Esophagus (tissue), 2 donors: ENCODE results near the gene GUCY2D. TPM values are rescaled to one million over a fixed set of nuclear protein-coding genes. Genes with fewer than 3 reads are reported as not detected.

Experiments
- polyA plus RNA-seq, 2 donors: library from polyadenylated mRNA; stranded (reverse); fragments of 200-250 nt; gene quantifications; one replicate each; pipeline ENCODE4 v1.2.3, GENCODE V29; 2013
- donor health status: healthy with polysubstance abuse.
- donor health status: Bipolar disorder and iron deficiency.

Gene GUCY2D
- polyA plus RNA-seq, 2 donors = 0.19 to 0.59 TPM

Other genes with a start within 250 kb of the GUCY2D start
- 1 to 10 TPM; 5.2 to 9.0 TPM for gene KDM6B, start 168.4 kb upstream of the GUCY2D start, polyA plus RNA-seq
- gene TMEM88, start 147.5 kb upstream of the GUCY2D start, polyA plus RNA-seq = 1 to 10 TPM; 8.7 to 9.7 TPM
- 100 to 1,000 TPM; 108 to 122 TPM for gene NAA38, start 145.1 kb upstream of the GUCY2D start, polyA plus RNA-seq
- 1 to 10 TPM; 4.7 to 6.3 TPM for gene CYB5D1, start 144.6 kb upstream of the GUCY2D start, polyA plus RNA-seq
- gene CHD3, start 113.8 kb upstream of the GUCY2D start, polyA plus RNA-seq = 10 to 100 TPM; 37.2 to 78.7 TPM
- gene RNF227, start 86.3 kb upstream of the GUCY2D start, polyA plus RNA-seq = 1 to 10 TPM; 3.5 to 4.3 TPM
- gene KCNAB3, start 72.8 kb upstream of the GUCY2D start, polyA plus RNA-seq = 1 to 10 TPM; 1.3 to 2.3 TPM
- 100 to 1,000 TPM in 1 of 2 donors, 10 to 100 TPM in 1; 95.9 to 125 TPM for gene TRAPPC1, start 70.7 kb upstream of the GUCY2D start, polyA plus RNA-seq
- 10 to 100 TPM; 18.0 to 29.5 TPM for gene CNTROB, start 70.4 kb upstream of the GUCY2D start, polyA plus RNA-seq
- 10 to 100 TPM; 22.8 to 24.7 TPM for gene ALOX15B, start 36.4 kb downstream of the GUCY2D start, polyA plus RNA-seq
- gene ALOX12B, start 85.1 kb downstream of the GUCY2D start, polyA plus RNA-seq = 1 to 10 TPM; 2.4 to 5.2 TPM
- 1 to 10 TPM in 1 of 2 donors, under 1 TPM in 1; 0.43 to 1.7 TPM for gene ALOXE3, start 115.9 kb downstream of the GUCY2D start, polyA plus RNA-seq
- gene HES7, start 121.5 kb downstream of the GUCY2D start, polyA plus RNA-seq = under 1 TPM; 0.15 to 0.24 TPM
- gene PER1, start 149.8 kb downstream of the GUCY2D start, polyA plus RNA-seq = 10 to 100 TPM; 44.7 to 85.2 TPM
- gene VAMP2, start 160.3 kb downstream of the GUCY2D start, polyA plus RNA-seq = 10 to 100 TPM; 21.9 to 22.4 TPM
- gene TMEM107, start 173.8 kb downstream of the GUCY2D start, polyA plus RNA-seq = 1 to 10 TPM; 5.6 to 8.9 TPM
- gene BORCS6, start 187.6 kb downstream of the GUCY2D start, polyA plus RNA-seq = 1 to 10 TPM; 3.3 to 8.2 TPM
- gene AURKB, start 208.0 kb downstream of the GUCY2D start, polyA plus RNA-seq = 10 to 100 TPM; 25.3 to 28.3 TPM
- gene CTC1, start 245.4 kb downstream of the GUCY2D start, polyA plus RNA-seq = 10 to 100 TPM in 1 of 2 donors, 1 to 10 TPM in 1; 7.3 to 20.5 TPM
- 10 to 100 TPM in 1 of 2 donors, 1 to 10 TPM in 1; 8.1 to 16.2 TPM for gene PFAS, start 246.7 kb downstream of the GUCY2D start, polyA plus RNA-seq